ENCODE measurements around the gene PIP5K1C. TPM values are rescaled to one million over a fixed set of nuclear protein-coding genes. Genes with fewer than 3 reads are reported as not detected.

PIP5K1C gene
- total RNA-seq, 2 experiments from 2014 or later: 7.3 to 7.5 TPM

GRCh38 chr19:3697671-3698385 lies 2.4 kb downstream of the PIP5K1C start:
- CTCF ChIA-PET: interaction anchor here (0.6 to 1.1 kb wide), 4 partner anchors 9 to 179 kb away, joined by 3 to 5 read pairs (median 3); no protein-coding TSS in a partner anchor
- H3K36me3 Mint-ChIP-seq (ENCODE audit: low read depth): no peaks in the 10 kb centered on the region
- H3K4me3 Mint-ChIP-seq: peak overlapping the region; percentile 38
- intact Hi-C loops (cut with micrococcal nuclease): no loop called here
- peaks cover 26% of the 10 kb centered on the region for H3K4me1 Mint-ChIP-seq (ENCODE audit: low read depth)
- no peaks in the 10 kb centered on the region for H3K27me3 Mint-ChIP-seq (ENCODE audit: low read depth)
- H3K27ac Mint-ChIP-seq: no peak overlapping the region
- no peaks in the 10 kb centered on the region for H3K9me3 Mint-ChIP-seq
- DNase-seq: no peak

GRCh38 chr19:3697094-3697493 lies 3.2 kb downstream of the PIP5K1C start:
- intact Hi-C loops (cut with micrococcal nuclease): no loop called here
- Mint-ChIP-seq H3K36me3 (ENCODE audit: low read depth) (no peaks in the 10 kb centered on the region), H3K27ac (no peak overlapping the region), H3K4me3 (no peak overlapping the region), H3K9me3 (no peaks in the 10 kb centered on the region), H3K4me1 (ENCODE audit: low read depth) (peaks cover 30% of the 10 kb centered on the region), H3K27me3 (ENCODE audit: low read depth) (no peaks in the 10 kb centered on the region)
- CTCF ChIA-PET: interaction anchor here (0.6 to 1.1 kb wide), 7 partner anchors 9 to 178 kb away, joined by 3 to 5 read pairs (median 3); no protein-coding TSS in a partner anchor
- DNase-seq: no peak

DNA sequence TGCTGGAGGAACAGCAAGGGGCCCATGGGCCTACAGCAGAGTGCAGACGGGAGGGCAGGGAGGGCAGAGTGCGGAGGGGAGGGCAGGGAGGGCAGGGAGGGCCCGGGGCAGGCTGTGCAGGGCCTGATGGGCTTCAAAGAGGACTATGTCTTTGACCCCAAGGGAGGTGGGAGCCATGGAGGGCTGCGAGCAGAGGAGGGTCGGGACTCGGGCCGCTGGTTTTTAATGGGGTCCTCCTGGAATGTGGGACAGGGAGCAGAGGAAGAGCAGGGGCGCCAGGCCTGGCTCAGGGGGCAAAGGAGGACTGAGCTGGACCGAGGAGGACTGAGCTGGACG lies 3.6 kb downstream of the PIP5K1C start:
- H3K27ac Mint-ChIP-seq: no peak overlapping the region
- no peaks in the 10 kb centered on the region for H3K27me3 Mint-ChIP-seq (ENCODE audit: low read depth)
- intact Hi-C loops (cut with micrococcal nuclease): no loop called here
- H3K4me3 Mint-ChIP-seq: no peak overlapping the region
- no peak for DNase-seq
- CTCF ChIA-PET: interaction anchor here (0.6 to 0.7 kb wide), 2 partner anchors 17 to 22 kb away, joined by 3 to 4 read pairs; no protein-coding TSS in a partner anchor
- H3K9me3 Mint-ChIP-seq: no peaks in the 10 kb centered on the region
- no peaks in the 10 kb centered on the region for H3K36me3 Mint-ChIP-seq (ENCODE audit: low read depth)
- H3K4me1 Mint-ChIP-seq (ENCODE audit: low read depth): peaks cover 31% of the 10 kb centered on the region

DNA sequence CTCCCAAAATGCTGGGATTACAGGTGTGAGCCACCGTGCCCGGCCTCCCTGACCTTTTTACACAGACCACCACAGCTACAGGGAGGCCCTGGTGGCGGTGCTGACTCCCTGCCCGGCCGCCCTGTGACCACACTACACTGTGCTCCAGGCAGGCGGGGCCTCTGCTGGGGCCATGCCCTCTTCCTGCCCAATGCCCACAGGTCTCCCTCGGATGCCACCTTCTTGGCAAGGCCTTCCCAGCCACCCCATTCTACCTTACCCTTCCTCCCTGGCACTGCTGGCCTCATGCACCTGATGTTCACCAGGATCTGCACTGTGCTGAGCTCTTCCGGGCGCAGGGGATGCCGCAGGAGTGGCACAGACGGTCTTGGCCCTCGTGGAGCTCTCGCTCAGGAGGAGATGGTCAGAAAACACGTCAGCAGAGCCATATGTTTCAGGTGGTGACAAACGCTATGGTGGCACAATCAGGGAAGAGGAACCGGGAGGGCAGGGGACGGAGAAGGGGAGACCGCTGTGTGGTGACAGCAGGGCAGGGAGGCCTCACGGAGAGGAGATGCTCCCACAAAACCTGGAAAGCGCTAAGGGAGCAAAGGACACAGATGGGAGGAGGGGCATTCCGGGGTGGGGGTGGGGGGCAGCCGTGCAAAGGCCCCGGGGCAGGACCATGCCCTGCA lies 4.1 kb downstream of the PIP5K1C start:
- Mint-ChIP-seq H3K27ac (no peak overlapping the region), H3K4me1 (ENCODE audit: low read depth) (peaks cover 36% of the 10 kb centered on the region), H3K27me3 (ENCODE audit: low read depth) (no peaks in the 10 kb centered on the region), H3K9me3 (no peaks in the 10 kb centered on the region), H3K36me3 (ENCODE audit: low read depth) (no peaks in the 10 kb centered on the region), H3K4me3 (no peak overlapping the region)
- intact Hi-C loops (cut with micrococcal nuclease): no loop called here
- CTCF ChIA-PET: interaction anchor here (0.7 to 1.2 kb wide), 3 partner anchors 10 to 48 kb away, joined by 3 to 4 read pairs (median 3); no protein-coding TSS in a partner anchor
- DNase-seq: no peak

DNA sequence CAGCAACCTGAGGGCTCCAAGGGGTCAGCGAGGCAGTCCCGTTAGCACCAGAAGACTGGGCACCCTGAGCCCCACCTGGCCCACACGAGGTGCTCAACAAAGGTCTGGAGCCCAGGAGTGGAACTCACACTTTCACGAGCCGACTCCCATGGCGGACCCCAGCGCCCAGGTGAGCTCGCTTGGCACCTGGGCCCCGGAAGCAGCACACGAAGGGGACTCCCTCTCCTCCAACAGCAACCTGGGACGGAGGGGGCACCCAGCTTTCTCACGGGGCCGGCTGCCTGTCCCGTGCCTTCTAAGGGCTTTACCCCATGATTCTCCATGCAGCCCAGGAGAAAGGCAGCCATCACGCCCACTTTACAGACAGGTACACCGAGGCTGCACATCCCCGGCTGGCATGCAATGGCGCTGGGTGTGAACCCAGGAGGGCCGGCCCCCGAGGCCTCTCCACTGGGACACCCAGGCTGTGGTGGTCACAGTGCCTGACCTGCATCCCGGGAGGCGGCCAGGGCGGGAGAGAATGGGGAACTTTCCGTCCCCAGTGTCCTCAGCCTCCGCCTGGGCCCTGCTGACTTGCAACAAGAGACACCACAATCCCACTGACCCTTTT lies 5.0 kb downstream of the PIP5K1C start:
- Mint-ChIP-seq H3K4me1 (ENCODE audit: low read depth) (peaks cover 40% of the 10 kb centered on the region), H3K9me3 (no peaks in the 10 kb centered on the region), H3K27me3 (ENCODE audit: low read depth) (no peaks in the 10 kb centered on the region), H3K36me3 (ENCODE audit: low read depth) (no peaks in the 10 kb centered on the region), H3K4me3 (no peak overlapping the region), H3K27ac (no peak overlapping the region)
- intact Hi-C loops (cut with micrococcal nuclease): no loop called here
- CTCF ChIA-PET: interaction anchor here (0.7 to 1.2 kb wide), 3 partner anchors 9 to 48 kb away, joined by 3 to 4 read pairs (median 3); no protein-coding TSS in a partner anchor
- no peak for DNase-seq

DNA sequence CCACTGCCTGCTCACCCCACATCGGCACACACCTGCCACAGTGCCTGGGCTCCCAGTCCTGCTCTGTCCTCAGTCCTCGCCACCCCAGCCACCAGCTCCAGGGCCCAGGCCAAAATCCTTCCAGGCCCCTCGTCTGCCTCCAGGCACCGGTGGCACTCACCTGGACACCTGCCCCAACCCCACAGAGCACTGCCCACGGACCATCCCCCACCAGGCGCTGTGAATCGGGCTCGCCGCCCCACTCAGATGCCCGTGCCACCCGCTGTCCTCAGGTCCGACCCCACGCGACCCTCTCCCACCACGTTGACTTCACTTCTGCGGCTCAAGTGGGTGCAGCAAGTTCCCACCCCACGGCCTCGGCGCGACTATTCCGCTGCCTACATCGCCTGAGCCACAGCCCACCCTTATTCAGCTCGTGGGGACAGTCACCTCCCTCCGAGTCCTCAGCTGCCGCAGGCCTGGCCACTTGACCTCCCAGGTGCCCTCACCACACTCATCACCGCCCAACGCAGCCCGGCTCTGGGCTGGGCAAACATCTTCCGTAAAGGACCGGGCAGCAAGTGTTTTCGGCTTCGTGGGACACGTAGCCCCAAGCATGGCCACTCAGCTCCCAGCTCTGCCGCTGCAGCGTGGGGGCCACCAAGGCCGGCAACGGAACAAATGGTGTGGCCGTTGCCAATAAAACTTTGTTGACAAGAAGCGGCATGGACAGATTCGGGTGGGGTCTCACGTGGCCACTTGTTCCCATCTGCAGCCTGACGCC lies 5.7 kb downstream of the PIP5K1C start:
- H3K36me3 Mint-ChIP-seq (ENCODE audit: low read depth): peaks cover 4% of the 10 kb centered on the region
- DNase-seq: no peak
- peaks cover 46% of the 10 kb centered on the region for H3K4me1 Mint-ChIP-seq (ENCODE audit: low read depth)
- H3K27ac Mint-ChIP-seq: no peak overlapping the region
- H3K9me3 Mint-ChIP-seq: peaks cover 2% of the 10 kb centered on the region
- no peaks in the 10 kb centered on the region for H3K27me3 Mint-ChIP-seq (ENCODE audit: low read depth)
- CTCF ChIA-PET: interaction anchor here (1.0 kb wide), 1 partner anchor 15 kb away, joined by 3 read pairs; no protein-coding TSS in a partner anchor
- H3K4me3 Mint-ChIP-seq: no peak overlapping the region
- intact Hi-C loops (cut with micrococcal nuclease): no loop called here

DNA sequence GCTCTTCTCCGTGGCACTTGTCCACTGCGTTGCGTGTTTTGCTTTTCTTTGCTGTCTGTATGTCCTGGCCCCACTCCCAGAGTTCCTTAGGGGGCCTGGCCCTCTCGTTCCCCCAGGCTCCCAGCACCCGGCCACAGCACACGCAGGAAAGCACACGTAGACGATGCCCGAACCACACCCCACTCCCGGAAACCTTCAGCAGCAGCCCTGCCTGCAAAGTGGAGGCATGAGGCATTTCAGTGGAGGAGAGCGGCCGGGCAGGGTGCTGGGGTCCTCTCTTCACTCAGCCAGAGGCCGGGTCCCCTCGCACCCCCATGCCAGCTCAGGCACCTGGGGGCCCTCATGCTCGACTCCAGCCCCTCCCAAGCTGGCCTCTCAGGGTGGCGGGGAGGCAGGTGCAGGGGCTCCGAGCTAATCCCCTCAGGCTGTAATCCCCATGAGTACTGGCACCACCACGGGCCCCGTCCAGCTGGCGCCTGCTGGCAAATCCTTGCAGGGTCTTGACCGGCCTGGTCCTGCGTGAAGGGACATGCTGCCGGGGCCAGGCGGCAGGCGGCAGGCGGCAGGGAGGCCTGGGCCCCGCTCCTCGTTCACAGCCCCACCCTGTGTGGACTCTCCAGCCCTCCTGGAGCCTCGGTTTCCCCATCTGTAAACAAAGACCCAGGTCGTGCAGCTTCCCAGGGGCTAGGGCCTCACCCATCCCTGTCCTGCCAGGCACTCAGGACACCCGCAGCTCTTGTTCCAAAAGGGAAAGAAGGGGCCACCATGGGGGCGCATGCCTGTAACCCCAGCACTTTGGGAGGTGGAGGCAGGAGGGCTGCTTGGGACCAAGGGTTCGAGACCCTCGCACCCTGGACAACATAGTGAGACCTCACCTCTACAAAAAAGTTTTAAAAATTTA lies 7.0 kb downstream of the PIP5K1C start:
- Mint-ChIP-seq H3K4me1 (ENCODE audit: low read depth) (peaks cover 42% of the 10 kb centered on the region), H3K27me3 (ENCODE audit: low read depth) (no peaks in the 10 kb centered on the region), H3K36me3 (ENCODE audit: low read depth) (peaks cover 7% of the 10 kb centered on the region), H3K4me3 (no peak overlapping the region), H3K9me3 (peaks cover 2% of the 10 kb centered on the region), H3K27ac (no peak overlapping the region)
- intact Hi-C loops (cut with micrococcal nuclease): no loop called here
- no peak for DNase-seq
- CTCF ChIA-PET: interaction anchor here (0.7 to 1.5 kb wide), 3 partner anchors 27 to 66 kb away, joined by 3 to 5 read pairs (median 4); partner anchors contain the start of gene CACTIN

- H3K27me3 Mint-ChIP-seq (ENCODE audit: low read depth): no peaks in the 10 kb centered on the region
- intact Hi-C loops (cut with micrococcal nuclease): loop anchor here (1.0 kb wide), 1 partner anchor 8 kb away; the partner anchor contains the start of gene PIP5K1C
- peaks cover 7% of the 10 kb centered on the region for H3K36me3 Mint-ChIP-seq (ENCODE audit: low read depth)
- CTCF ChIA-PET: interaction anchor here (0.7 to 3.0 kb wide), 7 partner anchors 8 to 137 kb away, joined by 3 to 14 read pairs (median 4); partner anchors contain the start of genes CACTIN and PIP5K1C
- H3K4me3 Mint-ChIP-seq: no peak overlapping the region
- DNase-seq: peak; percentile 59
- no peak overlapping the region for H3K27ac Mint-ChIP-seq
- peaks cover 2% of the 10 kb centered on the region for H3K9me3 Mint-ChIP-seq
- peaks cover 43% of the 10 kb centered on the region for H3K4me1 Mint-ChIP-seq (ENCODE audit: low read depth)
Observed at GRCh38 chr19:3692141-3693024, 7.9 kb downstream of the PIP5K1C start.

GRCh38 chr19:3691726-3692125 lies 8.5 kb downstream of the PIP5K1C start:
- Mint-ChIP-seq H3K4me1 (ENCODE audit: low read depth) (peaks cover 46% of the 10 kb centered on the region), H3K36me3 (ENCODE audit: low read depth) (peaks cover 7% of the 10 kb centered on the region), H3K9me3 (peaks cover 2% of the 10 kb centered on the region), H3K4me3 (no peak overlapping the region), H3K27me3 (ENCODE audit: low read depth) (no peaks in the 10 kb centered on the region), H3K27ac (no peak overlapping the region)
- intact Hi-C loops (cut with micrococcal nuclease): loop anchor here (1.0 kb wide), 1 partner anchor 9 kb away; the partner anchor contains the start of gene PIP5K1C
- no peak for DNase-seq
- CTCF ChIA-PET: interaction anchor here (0.7 to 3.0 kb wide), 7 partner anchors 8 to 136 kb away, joined by 4 to 14 read pairs (median 5); partner anchors contain the start of genes CACTIN and PIP5K1C

- Mint-ChIP-seq H3K27ac (no peak overlapping the region), H3K27me3 (ENCODE audit: low read depth) (no peaks in the 10 kb centered on the region), H3K4me3 (no peak overlapping the region), H3K36me3 (ENCODE audit: low read depth) (peaks cover 7% of the 10 kb centered on the region), H3K9me3 (peaks cover 2% of the 10 kb centered on the region), H3K4me1 (ENCODE audit: low read depth) (peaks cover 46% of the 10 kb centered on the region)
- intact Hi-C loops (cut with micrococcal nuclease): no loop called here
- DNase-seq: no peak
- CTCF ChIA-PET: interaction anchor here (0.6 to 3.0 kb wide), 6 partner anchors 9 to 133 kb away, joined by 3 to 14 read pairs (median 6); partner anchors contain the start of genes CACTIN and PIP5K1C
Observed at GRCh38 chr19:3691372-3691716, 8.9 kb downstream of the PIP5K1C start.

Data from activated naive CD4-positive, alpha-beta T cell treated with anti-CD3 and anti-CD28 coated beads for 36 hours (primary cell).